M059J (cell line): Measurements from ENCODE around the gene NRCAM. TPM values are rescaled to one million over a fixed set of nuclear protein-coding genes. Genes with fewer than 3 reads are reported as not detected.
"Not testable (repeated sequence)": the region's sequence is repeated elsewhere in the genome, so short reads cannot be mapped to it uniquely, and the experiment has no call there.

Source experiments
- DNase-seq: peaks from one replicate; pipeline ENCODE4 v3.0.0-alpha.2; 2012; ENCODE audit warnings: low read depth
- total RNA-seq: library from RNA; depleted of rRNA; stranded (reverse); fragments of >200 nt; shearing (Covaris generic); gene quantifications from 2 replicates; pipeline ENCODE4 v1.2.3, GENCODE V29; 2014

Gene NRCAM
- total RNA-seq, 1 experiment from 2014 or later: 0.49 TPM

DNA sequence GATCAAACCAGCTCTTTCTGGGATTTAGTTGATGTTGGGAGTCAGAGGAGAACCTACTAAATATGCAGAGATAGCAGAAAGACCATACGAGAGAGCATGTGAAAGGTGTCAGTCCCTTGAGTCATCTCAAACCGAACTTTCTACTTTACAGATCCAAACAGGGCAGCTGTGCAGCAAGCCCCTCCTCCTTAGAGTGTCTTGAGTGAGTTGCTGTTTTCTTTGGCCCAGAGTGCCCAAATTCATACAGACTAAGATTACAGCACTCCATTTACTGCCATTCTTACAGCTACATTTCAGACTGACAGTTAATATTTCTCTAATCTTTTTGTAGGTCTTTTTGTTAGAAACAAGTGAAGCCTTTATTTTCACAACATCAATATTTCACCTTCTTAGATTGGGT lies 53.4 kb downstream of the NRCAM start:
- peak; percentile 12 for DNase-seq

GRCh38 chr7:108396080-108396479 lies 60.2 kb downstream of the NRCAM start:
- no peak for DNase-seq

DNA sequence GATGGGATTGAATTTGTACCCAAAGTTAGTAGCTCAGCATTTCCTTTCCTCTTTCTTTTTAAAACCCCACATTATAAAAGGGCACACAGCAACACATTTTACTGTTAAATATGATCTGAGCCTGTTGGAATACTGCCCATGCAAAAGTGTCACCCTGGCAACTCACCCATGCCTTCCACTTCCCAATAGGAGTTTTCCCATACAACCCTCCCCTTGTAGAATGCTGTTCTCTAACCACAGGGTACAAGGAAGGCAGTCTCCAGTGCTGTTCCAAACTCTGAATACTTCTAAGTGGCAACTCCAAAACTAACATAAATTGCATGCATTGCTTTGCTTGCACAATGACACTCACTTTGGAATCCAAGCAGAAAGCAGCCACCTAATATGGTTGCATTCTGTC lies 60.8 kb downstream of the NRCAM start:
- no peak for DNase-seq

- DNase-seq: not testable (repeated sequence)
Measured at GRCh38 chr7:108393097-108393496, 63.1 kb downstream of the NRCAM start.

GRCh38 chr7:108387686-108388085 lies 68.5 kb downstream of the NRCAM start:
- not testable (repeated sequence) for DNase-seq

DNA sequence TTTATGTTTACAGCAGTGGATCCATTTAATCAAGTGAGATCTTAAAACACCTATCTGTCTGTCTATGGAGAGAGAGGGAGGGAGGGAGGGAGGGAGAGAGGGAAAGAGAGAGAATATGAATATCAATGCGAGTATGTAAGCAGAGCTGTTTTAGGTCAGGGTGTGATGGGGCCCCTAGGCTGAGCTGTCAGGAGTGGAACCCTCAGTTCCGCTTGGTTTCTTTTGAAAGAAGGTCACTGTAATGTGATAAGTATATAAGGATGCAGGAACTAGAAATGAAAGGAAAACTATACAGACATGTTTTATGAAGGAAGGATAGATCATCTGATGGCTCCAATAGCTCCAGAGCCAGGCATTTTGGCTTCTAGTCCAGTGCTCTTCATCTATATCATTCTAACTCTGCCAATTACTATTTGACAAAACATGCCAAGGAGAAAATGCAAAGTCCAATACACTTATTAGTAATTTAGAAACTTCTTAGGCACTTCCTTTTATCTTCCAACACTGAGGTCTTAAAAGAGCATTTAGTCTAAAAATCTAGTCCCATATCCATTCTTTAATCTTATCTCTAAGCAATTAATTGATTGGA lies 70.3 kb downstream of the NRCAM start:
- DNase-seq: no peak

DNA sequence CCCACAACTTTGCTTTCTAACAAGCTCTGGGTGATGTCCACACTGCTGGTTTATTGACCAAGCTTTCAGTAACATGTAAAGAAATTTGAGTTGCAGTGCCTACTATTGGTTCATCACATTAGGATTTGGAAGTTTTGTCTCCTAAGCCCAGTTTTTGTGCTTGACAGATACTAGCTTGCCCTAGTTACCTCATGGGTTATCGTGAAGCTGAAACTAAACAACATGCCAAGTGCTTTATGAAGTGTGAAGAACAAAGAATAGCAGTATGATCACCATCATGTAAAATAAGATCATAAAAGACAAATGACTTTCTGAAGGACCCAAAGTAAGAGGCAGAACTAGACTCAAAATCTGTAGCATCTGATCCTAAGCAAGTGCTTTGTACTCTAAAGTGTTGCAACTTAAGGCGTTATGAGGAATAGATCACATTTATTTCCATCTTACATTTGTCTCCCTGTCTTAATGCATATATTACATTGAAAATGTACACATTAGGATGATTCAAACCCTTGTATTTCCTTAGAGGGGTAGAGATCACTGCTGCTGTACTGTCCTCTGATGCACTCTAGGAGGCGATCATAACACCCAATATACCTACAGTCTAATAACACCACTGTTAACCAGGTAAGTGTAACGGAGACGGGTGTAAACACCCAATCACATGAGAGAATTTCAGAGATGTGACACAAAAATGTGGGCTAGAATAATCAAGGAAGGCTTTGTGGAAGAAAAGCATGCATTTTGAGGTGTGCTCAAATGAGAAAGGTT lies 71.3 kb downstream of the NRCAM start:
- DNase-seq: no peak

GRCh38 chr7:108382932-108383331 lies 73.3 kb downstream of the NRCAM start:
- no peak for DNase-seq

DNA sequence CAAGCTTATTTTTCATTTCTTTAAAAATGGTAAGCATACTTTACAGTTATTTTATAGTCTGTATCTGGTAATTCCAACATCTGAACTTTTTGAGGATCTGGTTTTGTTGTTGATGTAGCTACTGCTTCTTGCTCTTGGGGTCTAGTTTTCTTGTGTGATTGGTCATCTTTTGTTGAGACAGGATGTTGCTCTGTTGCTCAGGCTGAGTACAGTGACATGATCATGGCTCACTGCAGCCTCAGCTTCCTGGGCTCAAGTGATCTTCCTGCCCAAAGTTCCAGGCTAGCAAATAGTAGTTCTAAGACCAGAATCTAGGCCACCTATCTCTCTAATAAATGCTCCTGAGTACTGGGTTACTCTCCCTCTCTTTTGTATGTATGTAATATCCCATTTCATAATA lies 75.7 kb downstream of the NRCAM start:
- DNase-seq: no peak

DNA sequence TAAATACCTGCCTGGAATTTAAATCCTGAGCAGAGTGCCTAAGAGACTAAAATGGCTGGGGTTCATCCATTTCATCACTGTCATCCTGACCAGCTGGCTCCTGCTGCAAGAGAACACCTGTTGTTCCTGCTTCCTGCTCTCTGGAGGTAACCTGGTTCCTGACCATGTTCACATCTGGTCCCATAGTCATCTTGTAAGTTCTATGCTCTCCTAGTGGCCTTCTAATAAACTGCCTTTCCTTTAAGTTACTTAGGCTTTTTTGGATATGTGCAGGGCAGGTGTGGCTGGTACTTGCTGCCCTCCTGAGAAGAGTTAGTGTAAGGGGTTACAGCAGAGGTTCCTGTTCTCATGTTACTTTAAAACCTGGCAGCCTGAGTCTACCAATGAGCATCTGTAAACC lies 80.0 kb downstream of the NRCAM start:
- DNase-seq: no peak

- no peak for DNase-seq
Measured at GRCh38 chr7:108375668-108376067, 80.6 kb downstream of the NRCAM start.

GRCh38 chr7:108374899-108375298 lies 81.3 kb downstream of the NRCAM start:
- DNase-seq: no peak

DNA sequence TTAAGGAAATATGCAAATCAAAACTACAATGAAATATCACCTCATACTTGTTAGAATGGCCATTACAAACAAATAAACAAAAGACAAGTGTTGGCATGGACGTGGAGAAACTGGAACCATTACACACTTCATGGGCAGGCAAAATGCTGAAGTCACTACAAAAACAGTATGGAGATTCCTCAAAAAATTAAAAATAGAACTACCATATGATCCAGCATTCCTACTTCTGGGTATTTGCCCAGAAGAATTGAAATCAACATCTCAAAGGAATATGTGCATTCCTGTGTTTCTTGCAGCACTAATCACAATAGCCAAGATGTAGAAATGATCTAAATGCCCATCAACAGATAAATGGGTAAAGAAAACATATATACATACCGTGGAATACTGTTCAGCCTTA lies 83.6 kb downstream of the NRCAM start:
- DNase-seq: no peak

- DNase-seq: no peak
Measured at GRCh38 chr7:108370616-108371015, 85.6 kb downstream of the NRCAM start.

DNA sequence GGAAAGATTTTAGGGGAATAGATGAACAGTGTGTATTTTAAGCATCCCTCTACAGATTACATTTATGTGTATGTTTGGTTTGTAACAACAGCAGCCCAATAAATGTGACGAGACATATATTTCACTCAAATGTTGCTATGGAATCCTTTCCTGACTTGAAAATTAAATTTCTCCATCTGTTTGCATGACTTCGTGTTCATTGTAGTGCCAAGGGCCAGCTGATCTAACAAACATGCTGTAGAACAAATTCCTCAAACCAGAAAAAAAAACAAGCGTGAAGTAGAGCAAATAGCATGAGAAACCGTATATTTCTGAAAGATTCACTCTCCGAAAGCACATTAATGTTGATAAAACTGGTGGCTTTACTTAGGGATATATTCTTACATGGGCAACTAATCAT lies 87.8 kb downstream of the NRCAM start:
- no peak for DNase-seq

- DNase-seq: no peak
Measured at GRCh38 chr7:108367946-108368345, 88.3 kb downstream of the NRCAM start.

DNA sequence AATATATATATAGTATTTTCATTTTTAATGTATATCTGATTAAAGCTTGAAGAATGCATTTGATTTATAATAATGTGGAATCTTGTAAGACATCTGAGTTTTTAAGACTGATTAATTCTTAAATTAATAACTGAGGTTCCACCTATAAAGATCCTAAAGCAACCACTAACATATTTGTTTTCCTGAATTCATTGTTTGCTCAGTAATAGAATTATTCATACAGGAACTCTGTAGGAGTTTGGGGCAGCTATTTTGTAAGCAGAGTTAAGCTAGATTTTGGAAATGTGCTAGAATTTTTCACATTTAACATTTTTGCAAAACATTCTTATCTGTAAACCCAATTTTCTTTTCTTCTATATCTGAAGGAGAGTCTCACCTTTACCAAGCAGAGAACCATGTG lies 88.9 kb downstream of the NRCAM start:
- no peak for DNase-seq

- DNase-seq: no peak
Measured at GRCh38 chr7:108363659-108364058, 92.6 kb downstream of the NRCAM start.

DNA sequence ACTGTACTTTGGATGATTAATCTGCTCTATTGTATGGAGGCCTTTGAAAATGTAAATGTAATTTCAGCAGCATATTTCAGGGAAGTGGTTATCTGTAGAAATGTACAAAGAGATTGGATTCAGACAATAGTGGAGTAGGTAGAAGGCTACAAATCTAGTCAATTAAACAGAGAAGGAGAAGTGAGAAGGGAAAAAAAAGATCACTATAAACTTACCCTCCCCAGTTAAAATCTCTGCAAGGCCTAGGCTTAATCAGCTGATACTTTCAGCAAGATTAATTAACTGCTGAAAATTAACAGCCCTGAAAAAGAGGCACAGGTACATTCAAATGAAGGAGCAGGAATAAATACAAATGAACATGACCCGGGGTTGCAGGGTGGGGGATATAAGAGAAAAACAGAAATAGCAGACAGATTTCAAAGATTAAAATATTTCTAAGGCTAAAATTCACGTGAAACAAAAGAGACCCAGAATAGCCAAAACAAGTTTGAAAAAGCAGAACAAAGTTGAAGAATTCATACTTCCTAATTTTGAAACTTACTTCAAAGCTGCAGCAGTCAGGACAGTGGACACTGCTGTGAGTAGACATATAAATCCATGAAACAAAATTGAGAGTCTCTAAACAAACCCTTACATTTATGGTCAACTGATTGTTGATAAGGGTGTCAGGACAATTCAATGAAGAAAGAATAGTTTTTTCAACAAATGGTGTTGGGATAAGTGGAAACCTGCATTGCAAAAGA lies 96.0 kb downstream of the NRCAM start:
- DNase-seq: no peak

- DNase-seq: peak; percentile 92
Measured at GRCh38 chr7:108358553-108358952, 97.7 kb downstream of the NRCAM start.

DNA sequence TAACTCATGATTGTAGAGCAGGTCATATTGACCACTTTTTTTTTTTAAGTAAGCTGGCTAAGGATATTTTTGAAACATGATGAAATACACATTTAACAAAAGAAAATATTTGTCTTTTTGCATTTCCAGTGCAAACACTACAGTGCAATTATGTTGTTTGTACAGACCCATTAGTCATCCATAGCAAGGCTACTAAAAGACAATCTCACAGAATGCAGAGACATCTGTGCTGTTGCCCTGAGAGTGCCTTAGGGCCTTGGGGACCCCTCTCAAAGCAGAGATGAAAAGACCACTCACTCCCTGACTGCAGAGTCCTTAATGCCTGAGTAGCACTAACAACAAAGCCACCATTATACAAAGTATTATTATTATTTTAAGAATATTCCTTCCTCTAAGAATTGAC lies 104.5 kb downstream of the NRCAM start:
- no peak for DNase-seq

GRCh38 chr7:108348913-108349312 lies 107.3 kb downstream of the NRCAM start:
- DNase-seq: peak; percentile 52

DNA sequence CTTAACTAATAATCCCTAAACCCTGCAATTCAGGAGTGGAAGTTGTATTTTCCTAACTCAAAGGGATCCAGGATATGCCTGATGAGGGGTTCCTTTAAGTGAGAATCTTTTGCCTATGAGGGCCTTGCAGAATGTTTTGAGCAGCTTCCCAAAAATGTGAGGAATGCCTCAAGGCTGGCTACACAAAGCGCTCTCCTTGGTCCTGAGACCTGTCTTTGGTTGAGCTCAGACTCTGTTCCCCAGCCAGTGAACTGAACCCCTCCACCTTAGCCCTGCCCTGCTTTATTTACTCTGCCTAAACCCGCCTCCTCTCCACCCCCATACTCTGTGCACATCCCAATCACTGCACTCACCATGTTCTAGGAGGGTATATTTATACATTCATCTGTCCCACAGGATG lies 108.6 kb downstream of the NRCAM start:
- DNase-seq: peak; percentile 58
